H1 (cell line): Measurements from ENCODE around the gene EEF1A2. TPM values are rescaled to one million over a fixed set of nuclear protein-coding genes. Genes with fewer than 3 reads are reported as not detected.

Experiments used
- CTCF ChIA-PET: fragments of 300-600 bp; sonication (Branson Sonifier 250); formaldehyde crosslinking; loops from one replicate; lab custom pipeline; 2021; ENCODE audit not compliant: partially characterized antibody; lab: Charles Lee
- POLR2A ChIA-PET: fragments of 300-600 bp; sonication (Branson Sonifier 250); formaldehyde crosslinking; loops from one replicate; lab custom pipeline; 2021; ENCODE audit warnings: inconsistent platforms; ENCODE audit not compliant: partially characterized antibody; lab: Charles Lee
- DNase-seq, 2 experiments: peaks; one replicate each; pipeline versions ENCODE4 v3.0.0 to v3.0.0-alpha.2; 2010 to 2022; ENCODE audit warnings: low spot score in 2 of 2, low read depth in 1 of 2, mixed read lengths in 1 of 2
- FAIRE-seq: peaks from 2 replicates; lab custom pipeline; 2011; peaks lifted over from hg19 to GRCh38; lab: Jason Lieb, UNC
- H2AFZ ChIP-seq: 2 replicates; pipeline ENCODE4 v1.8.1; 2012; ENCODE audit warnings: low read length, inconsistent platforms
- H2AK5ac ChIP-seq: 2 replicates; pipeline ENCODE4 v1.6.1; 2013; ENCODE audit warnings: low read depth, low read length
- H2BK120ac ChIP-seq: replicated peaks from 2 replicates; pipeline ENCODE3; 2013; ENCODE audit warnings: low read depth, low read length, inconsistent platforms
- H2BK12ac ChIP-seq: 2 replicates; pipeline ENCODE4 v1.6.1; 2013; ENCODE audit warnings: low read depth, low read length
- H2BK15ac ChIP-seq: 2 replicates; pipeline ENCODE4 v1.6.1; 2013; ENCODE audit warnings: low read length
- H2BK20ac ChIP-seq: 2 replicates; pipeline ENCODE4 v1.6.1; 2013; ENCODE audit warnings: low read length
- H2BK5ac ChIP-seq: 2 replicates; pipeline ENCODE4 v1.6.1; 2013; ENCODE audit warnings: low read depth, low read length
- H3K14ac ChIP-seq: 2 replicates; pipeline ENCODE4 v1.6.1; 2013; ENCODE audit warnings: inconsistent platforms; ENCODE audit not compliant: insufficient read length
- H3K18ac ChIP-seq: 2 replicates; pipeline ENCODE4 v1.6.1; 2013; ENCODE audit warnings: low read length; ENCODE audit errors: extremely low read depth
- H3K23ac ChIP-seq: 2 replicates; pipeline ENCODE4 v1.6.1; 2013; ENCODE audit warnings: inconsistent platforms; ENCODE audit not compliant: insufficient read length
- H3K23me2 ChIP-seq: 2 replicates; pipeline ENCODE4 v1.6.1; 2013; ENCODE audit warnings: low read depth, low read length
- H3K27ac ChIP-seq: 2 replicates; pipeline ENCODE4 v1.6.1; 2011; ENCODE audit warnings: low read depth, low read length, inconsistent platforms
- H3K27me3 ChIP-seq, 4 experiments: replicated peaks in 1 of 4; 1 replicate in 1 of 4; 2 replicates in 3 of 4; pipeline versions ENCODE4 v1.6.1 to v1.8.1; 2011 to 2013; ENCODE audit warnings: low read length in 3 of 4, mild to moderate bottlenecking in 3 of 4, inconsistent platforms in 2 of 4, mixed read lengths in 2 of 4, moderate library complexity in 1 of 4; ENCODE audit not compliant: control insufficient read depth in 3 of 4, insufficient read depth in 3 of 4; ENCODE audit errors: extremely low read depth in 1 of 4
- H3K36me3 ChIP-seq, 4 experiments: 2 replicates each; pipeline versions ENCODE4 v1.6.1 to v1.8.1; 2011 to 2013; ENCODE audit warnings: mild to moderate bottlenecking in 4 of 4, low read length in 3 of 4, moderate library complexity in 2 of 4, control low read depth in 1 of 4, inconsistent platforms in 1 of 4; ENCODE audit not compliant: insufficient read depth in 4 of 4, control insufficient read depth in 2 of 4
- H3K4ac ChIP-seq: replicated peaks from 2 replicates; pipeline ENCODE3; 2013; ENCODE audit warnings: low read length, low read depth, mixed read lengths, inconsistent platforms; ENCODE audit not compliant: insufficient read length
- H3K4me1 ChIP-seq, 4 experiments: replicated peaks in 1 of 4; 1 replicate in 1 of 4; 2 replicates in 3 of 4; pipeline versions ENCODE4 v1.6.1 to v1.8.1; 2011 to 2013; ENCODE audit warnings: low read length in 3 of 4, inconsistent platforms in 2 of 4, mixed read lengths in 1 of 4; ENCODE audit not compliant: insufficient read depth in 4 of 4, control insufficient read depth in 3 of 4
- H3K4me2 ChIP-seq, 2 experiments: 2 replicates each; pipeline versions ENCODE4 v1.6.1 to v1.8.1; 2011 to 2013; ENCODE audit warnings: low read depth in 2 of 2, low read length in 2 of 2, control low read depth in 1 of 2, inconsistent platforms in 1 of 2, mild to moderate bottlenecking in 1 of 2; ENCODE audit not compliant: insufficient read depth in 1 of 2
- H3K4me3 ChIP-seq, 4 experiments: fragments of 200-600, 300-600 bp in 1 of 4; sonication (generic), shearing (Covaris generic), sonication (Bioruptor Twin) in 1 of 4; 2 replicates each; pipeline versions ENCODE4 v1.5.1 to v1.8.1; 2011 to 2016; ENCODE audit warnings: low read length in 4 of 4, low read depth in 3 of 4, control low read depth in 2 of 4, inconsistent platforms in 2 of 4, mild to moderate bottlenecking in 2 of 4, mixed read lengths in 1 of 4, moderate library complexity in 1 of 4; ENCODE audit not compliant: insufficient read depth in 2 of 4; ENCODE audit errors: extremely low read depth in 1 of 4
- H3K56ac ChIP-seq: replicated peaks from 2 replicates; pipeline ENCODE3; 2013; ENCODE audit warnings: low read depth, mild to moderate bottlenecking, mixed read lengths, low read length, inconsistent platforms; ENCODE audit not compliant: insufficient read length
- H3K79me1 ChIP-seq: 2 replicates; pipeline ENCODE4 v1.6.1; 2013; ENCODE audit warnings: low read depth, low read length, control low read depth
- H3K79me2 ChIP-seq, 2 experiments: 2 replicates each; pipeline versions ENCODE4 v1.6.1 to v1.8.1; 2012 to 2013; ENCODE audit warnings: low read length in 2 of 2, mild to moderate bottlenecking in 2 of 2, inconsistent platforms in 1 of 2; ENCODE audit not compliant: insufficient read depth in 2 of 2, control insufficient read depth in 1 of 2
- H3K9ac ChIP-seq, 4 experiments: replicated peaks in 1 of 4; 1 replicate in 1 of 4; 2 replicates in 3 of 4; pipeline versions ENCODE4 v1.6.1 to v1.8.1; 2011 to 2013; ENCODE audit warnings: low read depth in 3 of 4, low read length in 3 of 4, control low read depth in 2 of 4, mild to moderate bottlenecking in 2 of 4, moderate library complexity in 2 of 4, inconsistent platforms in 1 of 4; ENCODE audit errors: extremely low read depth in 1 of 4
- H3K9me3 ChIP-seq, 2 experiments: 2 replicates each; pipeline versions ENCODE4 v1.6.1 to v1.8.1; 2012 to 2013; ENCODE audit warnings: mild to moderate bottlenecking in 2 of 2, moderate library complexity in 2 of 2, control low read depth in 1 of 2, inconsistent platforms in 1 of 2, low read depth in 1 of 2, low read length in 1 of 2, mixed read lengths in 1 of 2; ENCODE audit not compliant: insufficient read depth in 2 of 2
- H4K20me1 ChIP-seq, 2 experiments: replicated peaks in 1 of 2; 2 replicates each; pipeline versions ENCODE3 to v1.8.1; 2011 to 2013; ENCODE audit warnings: inconsistent platforms in 2 of 2, low read length in 2 of 2, mild to moderate bottlenecking in 1 of 2; ENCODE audit not compliant: insufficient read depth in 2 of 2, control insufficient read depth in 1 of 2
- H4K5ac ChIP-seq: 2 replicates; pipeline ENCODE4 v1.6.1; 2013; ENCODE audit warnings: low read length, low read depth, mixed read lengths, inconsistent platforms; ENCODE audit not compliant: insufficient read length
- H4K8ac ChIP-seq: 2 replicates; pipeline ENCODE4 v1.8.0; 2013; ENCODE audit warnings: mild to moderate bottlenecking, moderate library complexity, low read length, inconsistent platforms; ENCODE audit not compliant: insufficient read depth; ENCODE audit errors: extremely low read depth
- H4K91ac ChIP-seq: replicated peaks from 2 replicates; pipeline ENCODE3; 2013; ENCODE audit warnings: low read length, mixed read lengths, inconsistent platforms; ENCODE audit not compliant: insufficient read length
- CBX8 ChIP-seq: fragments of 300-800, 300-1000 bp; sonication (generic); IDR thresholded peaks from 2 replicates; pipeline ENCODE4 v1.7.1; 2016; ENCODE audit warnings: low read depth, low read length, borderline replicate concordance
- CEBPB ChIP-seq: IDR thresholded peaks from 2 replicates; pipeline ENCODE4 v1.6.1; 2012; ENCODE audit warnings: low read depth, low read length
- CHD2 ChIP-seq: IDR thresholded peaks from 2 replicates; pipeline ENCODE4 v1.6.1; 2012; ENCODE audit warnings: low read length, improper control_type of control experiment
- CREB1 ChIP-seq: IDR thresholded peaks from 2 replicates; pipeline ENCODE4 v1.6.1; 2012; ENCODE audit warnings: inconsistent platforms
- CTBP2 ChIP-seq: IDR thresholded peaks from 2 replicates; pipeline ENCODE4 v1.7.0; 2011; ENCODE audit warnings: borderline replicate concordance, mild to moderate bottlenecking, moderate library complexity, mixed read lengths, low read length; ENCODE audit not compliant: insufficient read depth, insufficient read length
- GTF2F1 ChIP-seq: IDR thresholded peaks from 2 replicates; pipeline ENCODE4 v1.6.1; 2012; ENCODE audit warnings: low read depth, low read length, improper control_type of control experiment, borderline replicate concordance
- JUND ChIP-seq: IDR thresholded peaks from 2 replicates; pipeline ENCODE4 v1.6.1; 2011; ENCODE audit warnings: mild to moderate bottlenecking, improper control_type of control experiment, low read length
- POLR2AphosphoS5 ChIP-seq: IDR thresholded peaks from 2 replicates; pipeline ENCODE4 v1.6.1; 2011; ENCODE audit warnings: low read depth, low read length
- SAP30 ChIP-seq: fragments of 300-600 bp; sonication (generic); IDR thresholded peaks from 2 replicates; pipeline ENCODE4 v1.7.1; 2012; ENCODE audit warnings: low read length, moderate library complexity, mild to moderate bottlenecking, inconsistent platforms; ENCODE audit not compliant: insufficient read depth, insufficient replicate concordance
- SP2 ChIP-seq: IDR thresholded peaks from 2 replicates; pipeline ENCODE4 v1.6.1; 2012; ENCODE audit warnings: mild to moderate bottlenecking, low read length, inconsistent platforms
- TAF7 ChIP-seq: optimal IDR thresholded peaks from 2 replicates; pipeline ENCODE3; 2011; ENCODE audit warnings: low read depth, mild to moderate bottlenecking, inconsistent platforms, low read length, moderate library complexity, borderline replicate concordance
- WGBS, 2 experiments: shearing (Covaris generic) in 1 of 2; methylation state at CpG; one replicate each; pipeline versions ENCODE4 v1.1.6 to v1.1.7; 2013 to 2015; ENCODE audit warnings: low lambda C conversion rate in 2 of 2, mixed read lengths in 2 of 2, inconsistent platforms in 1 of 2, low coverage in 1 of 2, missing lambda C conversion rate in 1 of 2; ENCODE audit not compliant: insufficient replicate concordance in 2 of 2, insufficient coverage in 1 of 2, insufficient read length in 1 of 2; ENCODE audit errors: extremely low coverage in 1 of 2, missing lambda C conversion rate in 1 of 2; 5-methylcytosine and 5-hydroxymethylcytosine counted together
- polyA plus RNA-seq, 7 experiments: library from polyadenylated mRNA; depleted of rRNA in 3 of 7; stranded (reverse) in 5 of 7; unstranded in 2 of 7; fragments of >200 nt in 5 of 7; fragments of 200-250 nt in 2 of 7; gene quantifications; 1 replicate in 5 of 7; 2 replicates in 1 of 7; 4 replicates in 1 of 7; pipeline versions ENCODE4 v1.2.1 to v1.2.3, GENCODE V29; 2011 to 2013; ENCODE audit warnings: missing spikeins in 2 of 7, mixed read lengths in 2 of 7
- total RNA-seq: library from RNA; stranded (reverse); fragmentation: NEBNext Ultra II Directional; extraction: Animal tissue kit (Norgen Biotek cat#: 25700); gene quantifications from 2 replicates; pipeline ENCODE4 v1.2.1, GENCODE V29; 2021

The EEF1A2 gene
- total and polyA plus RNA-seq, 2 of the 8 experiments (the other 6 are each of a cell fraction or from before 2014, with no cell fraction given): 7.4 to 25.8 TPM

GRCh38 chr20:63519668-63520503, 21.0 kb upstream of the EEF1A2 start:
- no peak overlapping the region for H2AFZ ChIP-seq
- WGBS, 2 experiments: 9% methylated on average over 42 of the region's 72 CpGs; no CpG with 5 or more reads in 1 of the 2 experiments
- TF ChIP-seq GTF2F1 (no peak), SP2 (no peak), POLR2AphosphoS5 (no peak), CREB1 (no peak), JUND (no peak), CEBPB (no peak), CHD2 (no peak), TAF7 (peak; percentile 40), CTBP2 (no peak), SAP30 (no peak), CBX8 (no peak)

More at GRCh38 chr20:63519668-63520503, 21.0 kb upstream of the EEF1A2 start:
- H2BK120ac ChIP-seq: peak overlapping the region; percentile 13
- H2BK20ac ChIP-seq: no peak overlapping the region
- peak overlapping the region; percentile 66; the same call in 1 of the 2 replicates for H2BK5ac ChIP-seq
- FAIRE-seq: no peak
- peaks cover 0 to 4% of the 10 kb centered on the region in 2 experiments; a peak in 1 of 4 replicates for H3K79me2 ChIP-seq
- H4K8ac ChIP-seq: peak overlapping the region; percentile 80
- no peak overlapping the region for H3K14ac ChIP-seq
- no peak overlapping the region for H4K5ac ChIP-seq
- ChIA-PET CTCF (interaction anchor here (0.6 to 3.5 kb wide), 7 partner anchors 12 to 122 kb away, joined by 3 to 31 read pairs (median 4); partner anchors contain the start of gene PTK6), POLR2A (interaction anchor here (1.0 to 4.6 kb wide), 14 partner anchors 9 to 317 kb away, joined by 3 to 59 read pairs (median 4); partner anchors contain the start of genes PTK6 and SRMS)
- H3K4me3 ChIP-seq: peak overlapping the region; percentile 66 to 99 (median 88)
- peaks cover 0 to 21% (median 10%) of the 10 kb centered on the region in 4 experiments; a peak in 5 of 7 replicates for H3K4me1 ChIP-seq
- no peak overlapping the region for H3K4ac ChIP-seq
- no peak overlapping the region for H3K27ac ChIP-seq
- H3K4me2 ChIP-seq: peak overlapping the region; percentile 67 to 78
- H3K79me1 ChIP-seq: peaks cover 7% of the 10 kb centered on the region; the same call in 1 of the 2 replicates
- peak overlapping the region; percentile 93 for H4K91ac ChIP-seq
- H3K23ac ChIP-seq: no peak overlapping the region
- H3K56ac ChIP-seq: peak overlapping the region; percentile 16
- H3K9me3 ChIP-seq: no peaks in the 10 kb centered on the region
- peak in 1 of 2 experiments; percentile 86 for DNase-seq
- H3K23me2 ChIP-seq: peaks cover 17% of the 10 kb centered on the region; the same call in 1 of the 2 replicates
- H3K18ac ChIP-seq: peak overlapping the region; percentile 71
- peaks cover 3 to 22% of the 10 kb centered on the region in 2 experiments for H4K20me1 ChIP-seq
- H3K9ac ChIP-seq: peak overlapping the region; percentile 25 to 45 (median 30); a peak in 5 of 7 replicates
- H3K36me3 ChIP-seq: peaks cover 0 to 14% (median 0%) of the 10 kb centered on the region in 4 experiments; a peak in 2 of 8 replicates
- peaks cover 0 to 6% (median under 1%) of the 10 kb centered on the region in 4 experiments; a peak in 2 of 7 replicates for H3K27me3 ChIP-seq
- 0 out of 2 replicates have a peak overlapping the region, but pooled peaks have one; percentile 75 for H2BK12ac ChIP-seq
- peak overlapping the region; percentile 59; the same call in 1 of the 2 replicates for H2AK5ac ChIP-seq
- H2BK15ac ChIP-seq: peak overlapping the region; percentile 9; the same call in 1 of the 2 replicates
